HuH-7.5 (cell line): ENCODE results near the gene REN.

Source experiments
- DNase-seq: peaks from one replicate; pipeline ENCODE4 v3.0.0; 2011; ENCODE audit warnings: low spot score

The REN gene

DNA sequence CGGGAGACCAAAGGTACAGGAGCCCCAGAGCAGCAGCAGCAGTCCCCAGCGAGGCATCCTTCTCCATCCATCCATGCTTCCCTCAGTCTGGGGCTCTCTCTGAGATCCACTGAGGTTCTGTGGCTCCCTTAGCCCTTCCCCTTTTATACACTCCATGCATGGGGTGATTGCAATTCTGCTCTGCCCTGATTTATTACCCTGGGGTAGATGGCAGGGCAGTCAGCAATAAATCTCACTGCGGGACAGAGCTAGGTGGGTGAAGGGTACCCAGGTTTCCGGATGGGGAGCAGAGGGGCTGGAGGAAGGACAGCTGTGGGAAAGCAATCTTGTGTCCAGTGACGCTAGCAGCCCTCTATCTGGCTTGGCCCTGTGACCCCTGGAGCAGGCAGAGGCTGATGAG lies at the start of gene REN:
Gene REN (minus strand): TSS at position 119 of the 400 bp plus-strand sequence. CDS start 44 bp downstream, at position 75.
- no peak for DNase-seq

DNA sequence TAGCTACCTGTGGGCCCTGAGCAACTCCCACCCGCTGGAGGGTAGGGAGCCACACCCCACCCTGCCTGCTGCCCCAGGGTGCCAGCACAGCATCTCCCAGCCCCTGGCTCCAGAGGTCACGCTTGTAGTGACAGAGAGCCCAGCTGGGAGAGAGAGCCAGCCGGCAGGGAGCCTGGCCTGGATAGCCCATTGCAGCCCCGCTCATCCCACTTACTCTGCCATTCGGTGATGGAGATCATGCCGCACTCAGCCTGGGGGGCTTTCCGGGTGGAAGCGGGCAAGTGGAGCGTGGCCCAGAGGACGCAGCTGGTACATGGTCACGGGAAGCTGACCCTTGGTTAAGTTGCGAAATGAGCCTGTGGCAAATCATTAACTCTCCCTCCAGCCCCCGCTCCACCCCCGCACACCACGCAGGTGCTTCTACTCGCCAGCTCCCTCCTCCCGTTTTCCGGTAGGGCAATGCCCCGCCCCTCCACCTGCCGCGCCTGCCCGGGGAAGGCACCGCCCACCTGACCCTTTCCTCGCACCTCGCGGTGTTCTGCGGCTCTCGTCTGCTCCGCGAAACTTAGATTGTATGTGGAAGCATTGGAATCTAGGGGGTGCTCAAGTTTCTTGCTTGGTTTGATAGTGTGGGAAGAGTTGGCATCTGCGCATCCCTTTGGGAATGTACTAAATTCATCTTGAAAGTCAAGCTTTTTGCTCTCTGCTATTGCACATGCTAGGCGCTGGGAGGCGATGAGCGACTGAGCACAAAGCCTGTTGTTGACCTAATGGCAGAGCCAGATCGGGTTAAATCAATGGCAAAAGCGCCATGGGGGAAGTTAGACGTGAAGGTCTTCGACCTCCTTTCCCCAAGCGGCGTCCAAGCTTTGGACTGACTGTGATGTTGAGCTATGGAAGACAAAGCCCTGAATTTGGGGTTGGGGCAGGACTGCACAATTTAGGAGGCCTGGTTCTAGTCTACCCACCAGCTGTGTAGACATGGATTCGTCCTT lies 47.8 kb upstream of the REN start, which contains the start of gene GOLT1A:
Gene GOLT1A (minus strand): TSS at position 321 of the 995 bp plus-strand sequence. CDS start 82 bp downstream, at position 239.
- DNase-seq, result peak; percentile 82

DNA sequence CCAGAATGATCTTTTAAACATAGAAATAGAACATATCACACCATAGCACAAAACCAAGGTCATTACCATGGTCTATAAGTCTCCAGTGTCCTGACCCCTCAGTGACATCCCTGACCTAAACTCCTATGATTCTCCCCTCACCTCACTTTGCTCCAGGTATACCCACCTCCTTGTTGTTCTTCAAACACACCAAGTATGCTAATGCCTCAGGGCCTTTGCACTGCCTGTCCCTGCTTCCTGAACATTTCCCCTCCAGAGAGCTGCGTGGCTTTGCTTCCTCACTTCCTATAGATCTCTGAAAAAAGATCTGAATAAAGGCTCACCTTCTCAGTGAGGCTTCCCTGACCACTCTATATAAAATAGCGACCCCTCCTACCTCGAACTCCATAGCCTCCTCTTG lies 46.6 kb upstream of the REN start:
- DNase-seq, result no peak

DNA sequence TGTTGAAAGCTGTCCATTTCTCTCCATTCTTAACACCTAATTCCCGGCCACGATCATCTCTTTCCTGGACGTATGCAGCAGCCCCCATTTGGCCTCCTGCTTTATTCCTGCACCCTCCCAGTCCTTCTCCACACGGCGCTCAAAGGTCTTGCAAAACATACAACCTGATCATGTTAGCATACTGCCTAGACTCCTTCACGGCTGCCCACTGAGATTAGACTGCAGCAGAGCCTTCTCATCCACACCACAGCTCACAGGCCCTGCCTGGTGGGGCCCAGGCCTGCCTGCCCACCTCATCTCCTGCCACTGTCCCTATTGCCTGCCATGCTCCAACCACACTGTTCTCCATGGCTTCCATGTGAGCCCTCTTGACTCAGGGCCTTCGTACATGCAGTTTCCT lies 44.9 kb upstream of the REN start:
- DNase-seq, result no peak

DNA sequence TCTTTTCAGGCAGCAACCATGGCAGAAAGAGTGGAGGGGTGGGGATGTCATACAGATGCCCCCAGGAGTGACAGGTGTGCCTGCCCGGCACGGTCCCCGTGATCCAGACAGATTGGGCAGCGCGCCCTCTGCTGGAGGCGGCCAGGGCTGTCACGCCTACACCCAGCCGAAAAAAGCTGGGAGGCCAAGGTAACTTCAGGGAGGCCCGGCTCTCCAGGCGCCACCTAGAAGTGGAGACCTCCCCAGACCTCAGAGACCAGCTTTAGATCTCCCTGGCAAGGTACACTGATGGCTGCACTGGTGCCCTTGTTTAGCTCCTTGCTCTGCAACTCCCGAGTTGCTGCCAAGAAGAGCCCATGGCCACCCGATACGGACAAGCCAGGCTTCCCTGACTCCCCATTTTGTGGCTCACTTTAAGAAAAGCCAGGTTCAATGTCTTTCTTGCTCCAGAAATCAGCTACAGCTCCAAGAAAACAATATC lies 41.0 kb upstream of the REN start:
- DNase-seq, result peak; percentile 75

DNA sequence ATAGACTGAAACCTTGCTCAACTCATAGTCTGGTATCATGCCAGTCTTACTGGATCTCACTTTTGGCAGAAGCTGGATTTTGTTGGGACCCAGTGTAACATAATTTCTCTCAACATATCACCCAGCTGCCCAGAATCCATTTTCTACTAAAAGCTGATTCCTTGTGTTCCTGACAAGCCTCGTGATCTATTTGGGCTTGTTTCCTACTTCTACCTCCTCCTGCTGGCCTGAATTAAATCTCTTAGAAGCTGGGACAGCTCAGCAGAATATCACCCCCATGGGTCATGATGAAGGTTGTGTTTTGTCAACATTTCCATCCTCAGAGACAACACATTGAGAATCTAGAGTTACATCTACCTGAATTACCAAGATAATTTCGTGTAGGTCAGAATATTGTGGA lies 40.0 kb upstream of the REN start:
- no peak for DNase-seq

DNA sequence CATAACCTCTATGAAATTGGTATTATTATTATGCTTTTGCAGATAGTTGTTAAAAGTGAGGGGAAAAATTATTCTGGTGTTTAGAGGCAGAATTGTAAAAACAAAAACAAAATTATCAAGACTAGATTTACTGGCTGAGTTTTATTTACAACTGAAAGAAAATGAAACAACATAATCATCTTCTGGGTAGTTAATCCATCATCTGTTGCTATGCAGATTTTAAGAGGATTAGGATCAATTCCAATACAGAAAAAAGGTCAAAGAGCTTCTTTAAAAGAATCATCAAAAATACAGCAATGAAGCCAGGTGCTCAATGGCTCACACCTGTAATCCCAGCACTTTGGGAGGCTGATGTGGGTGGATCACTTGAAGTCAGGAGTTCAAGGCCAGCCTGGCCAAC lies 39.3 kb upstream of the REN start:
- no peak for DNase-seq

DNA sequence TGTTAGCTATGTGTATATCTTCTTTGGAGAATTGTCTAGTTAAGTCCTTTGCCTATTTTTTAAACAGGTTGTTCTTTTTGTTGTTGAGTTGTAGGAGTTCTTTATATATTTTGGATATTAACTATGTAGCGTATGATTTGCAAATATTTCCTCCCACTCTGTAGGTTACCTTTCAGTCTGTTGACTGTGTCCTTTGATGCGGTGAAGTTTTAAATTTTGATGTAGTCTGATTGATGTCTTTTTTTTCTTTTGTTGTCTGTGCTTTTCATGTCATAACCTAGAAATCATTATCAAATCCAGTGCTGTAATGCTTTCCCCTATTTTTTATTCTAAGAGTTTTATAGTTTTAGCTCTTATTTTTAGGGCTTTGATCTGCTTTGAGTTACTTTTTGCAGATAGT lies 38.8 kb upstream of the REN start:
- no peak for DNase-seq

DNA sequence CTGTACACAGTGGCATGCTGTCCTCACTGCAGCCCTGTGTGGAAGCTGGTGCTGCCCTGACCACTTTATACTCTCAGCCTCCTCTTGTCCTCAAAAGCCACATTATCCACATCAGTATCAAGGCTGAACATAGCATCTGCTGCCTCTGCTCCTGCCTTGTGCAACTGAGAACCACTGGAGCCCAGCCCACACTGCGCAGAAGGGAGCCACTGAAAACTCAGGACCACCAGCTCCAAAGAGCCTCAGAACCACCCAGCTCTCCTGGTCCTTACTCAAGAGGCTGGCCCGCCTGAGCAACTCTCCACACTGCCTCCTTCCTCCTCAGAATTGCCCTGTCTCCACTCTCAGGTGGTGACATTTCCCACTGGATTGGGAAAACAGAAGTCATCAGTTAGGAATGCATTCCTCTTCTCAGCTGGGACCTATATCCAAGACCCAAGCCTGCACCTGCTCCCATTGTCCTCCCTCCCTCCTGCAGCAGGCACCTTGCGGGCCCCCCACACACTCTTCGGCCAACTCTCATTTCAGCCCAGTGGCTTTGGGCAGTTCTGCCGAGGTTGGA lies 37.1 kb upstream of the REN start:
- no peak for DNase-seq

DNA sequence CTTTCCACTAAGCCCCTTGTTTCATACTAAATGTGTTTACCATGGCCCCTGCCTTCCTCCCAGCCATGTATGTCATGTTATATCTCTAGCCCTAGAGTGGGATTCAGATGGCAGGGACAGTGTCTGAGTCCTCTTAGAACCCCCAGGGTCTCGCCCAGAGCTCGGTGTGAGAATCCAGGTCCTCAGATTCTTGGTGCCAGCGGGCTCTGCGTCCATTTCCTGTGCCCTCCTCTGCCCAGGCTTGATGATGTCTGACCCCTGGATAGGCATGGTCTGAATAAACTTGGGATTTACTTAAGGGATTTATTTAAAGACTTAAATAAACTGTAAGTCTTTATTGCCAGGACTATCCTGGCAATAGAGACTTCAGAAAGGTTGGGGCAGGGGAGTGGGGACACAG lies 36.3 kb upstream of the REN start:
- no peak for DNase-seq

DNA sequence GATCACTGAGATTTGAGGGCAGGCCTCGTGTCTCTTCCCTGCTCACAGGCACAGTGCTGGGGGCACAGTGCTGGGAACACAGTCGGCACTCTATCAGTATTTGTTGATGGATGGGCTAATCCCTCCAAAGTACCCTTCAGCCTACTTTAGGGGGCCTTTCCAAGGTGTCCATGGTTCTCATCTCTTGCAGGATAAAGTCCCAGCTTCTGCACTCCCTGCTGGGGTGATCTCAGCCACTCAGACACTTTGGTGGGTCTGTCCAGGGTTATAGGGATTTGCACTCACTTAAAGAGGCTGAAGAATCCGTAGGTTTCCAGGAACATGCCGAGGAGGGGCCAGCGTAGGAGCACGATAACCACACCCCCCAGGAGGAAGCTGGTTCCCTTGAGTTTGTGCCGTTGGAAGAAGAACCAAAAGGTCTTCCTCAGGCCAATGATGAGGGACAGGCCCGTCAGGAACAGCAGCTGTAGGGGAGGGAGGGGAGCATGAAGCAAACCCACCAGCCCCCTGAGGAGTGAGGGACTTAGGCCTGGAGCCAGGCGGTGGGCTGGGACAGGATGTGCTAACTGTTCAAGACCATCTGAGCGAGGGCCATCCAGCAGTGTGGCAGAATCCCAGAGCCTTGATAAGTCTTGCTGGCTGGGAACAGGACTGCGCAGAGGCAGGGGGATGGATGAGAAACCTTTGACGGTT lies 35.4 kb upstream of the REN start:
- no peak for DNase-seq

DNA sequence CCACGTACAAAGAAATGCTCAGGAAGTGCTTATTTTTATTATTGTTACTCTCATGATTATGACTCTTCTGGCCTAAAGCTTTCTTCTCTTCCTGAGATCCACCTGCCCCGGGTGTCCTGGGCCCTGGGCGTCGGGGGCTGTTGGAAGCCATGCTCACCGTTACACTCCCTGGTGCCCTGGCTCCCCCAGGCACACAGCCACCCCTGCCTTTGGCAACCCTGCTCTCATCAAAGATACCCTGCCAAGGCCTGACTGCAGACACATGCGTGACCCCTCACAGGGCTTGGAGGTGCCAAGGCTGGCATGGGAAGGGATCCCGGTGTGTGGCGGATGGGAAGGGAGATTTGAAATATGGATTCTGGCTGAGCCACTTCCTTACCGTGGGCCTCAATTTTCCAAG lies 33.4 kb upstream of the REN start:
- DNase-seq, result no peak

DNA sequence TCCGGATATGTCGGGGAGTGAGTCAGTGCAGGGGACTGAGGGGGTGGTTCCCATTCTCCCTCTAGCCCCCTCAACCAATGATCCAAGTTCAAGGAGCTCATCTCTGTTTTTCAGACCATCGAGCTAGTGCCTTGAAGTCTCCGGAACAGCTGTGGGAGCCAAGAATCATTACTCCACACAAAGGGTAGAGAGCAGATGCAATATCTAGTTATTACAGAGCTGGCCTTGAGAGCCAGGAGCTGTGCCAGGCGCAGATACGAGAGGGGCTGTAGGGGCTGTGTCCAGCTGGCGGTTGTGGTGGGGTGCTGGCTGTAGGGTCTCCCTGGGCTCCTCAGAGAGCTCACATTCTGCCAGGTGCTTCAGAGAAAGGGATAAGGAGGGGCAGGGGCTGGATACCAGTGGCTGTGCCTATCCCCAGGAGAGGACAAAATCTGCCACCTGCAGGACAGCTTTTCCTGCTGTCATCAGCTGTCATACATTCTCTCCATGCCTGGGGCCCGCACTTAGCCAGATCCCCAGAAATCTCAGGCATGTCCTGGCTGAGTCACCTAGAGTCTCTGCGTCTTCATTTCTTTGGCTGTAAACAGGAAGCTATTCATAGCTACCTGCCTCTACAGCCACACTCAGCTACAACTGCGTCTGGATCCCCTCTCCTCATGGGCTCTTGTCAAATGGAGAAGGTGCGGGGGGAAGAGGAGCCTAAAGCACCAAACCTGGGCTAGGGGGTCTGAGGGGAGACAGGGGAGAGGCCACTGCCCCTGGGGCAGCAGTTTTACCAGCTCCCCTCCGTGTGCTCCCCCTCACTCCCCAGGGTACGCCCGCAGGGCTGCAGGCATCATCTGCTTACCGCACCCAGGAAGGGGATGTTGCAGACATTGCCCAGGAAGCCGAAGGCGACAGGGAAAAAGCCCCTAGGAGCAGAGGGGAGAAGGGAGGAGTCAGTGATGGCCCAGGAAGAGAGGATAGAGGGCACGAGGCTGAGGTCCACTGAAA lies 32.5 kb upstream of the REN start:
- DNase-seq, result no peak

DNA sequence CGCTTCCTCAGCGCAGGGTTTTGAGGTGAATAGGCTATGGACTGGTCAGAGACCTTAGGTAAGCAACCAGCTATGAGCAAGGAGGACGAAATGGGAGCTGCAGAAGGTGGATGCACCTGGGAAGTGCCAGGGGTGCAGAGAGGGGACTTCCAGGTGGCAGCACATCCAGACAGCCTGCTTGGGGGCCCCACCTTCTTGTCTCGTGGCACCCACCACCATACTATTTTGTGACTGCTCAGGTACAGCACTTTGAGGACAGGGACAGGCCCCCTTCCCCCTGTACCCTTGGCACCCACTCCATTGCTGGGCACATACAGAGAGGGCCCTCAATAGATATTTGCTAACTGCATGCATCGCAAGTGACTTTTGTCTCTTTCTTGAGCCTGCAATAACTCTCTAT lies 30.9 kb upstream of the REN start:
- DNase-seq, result no peak

DNA sequence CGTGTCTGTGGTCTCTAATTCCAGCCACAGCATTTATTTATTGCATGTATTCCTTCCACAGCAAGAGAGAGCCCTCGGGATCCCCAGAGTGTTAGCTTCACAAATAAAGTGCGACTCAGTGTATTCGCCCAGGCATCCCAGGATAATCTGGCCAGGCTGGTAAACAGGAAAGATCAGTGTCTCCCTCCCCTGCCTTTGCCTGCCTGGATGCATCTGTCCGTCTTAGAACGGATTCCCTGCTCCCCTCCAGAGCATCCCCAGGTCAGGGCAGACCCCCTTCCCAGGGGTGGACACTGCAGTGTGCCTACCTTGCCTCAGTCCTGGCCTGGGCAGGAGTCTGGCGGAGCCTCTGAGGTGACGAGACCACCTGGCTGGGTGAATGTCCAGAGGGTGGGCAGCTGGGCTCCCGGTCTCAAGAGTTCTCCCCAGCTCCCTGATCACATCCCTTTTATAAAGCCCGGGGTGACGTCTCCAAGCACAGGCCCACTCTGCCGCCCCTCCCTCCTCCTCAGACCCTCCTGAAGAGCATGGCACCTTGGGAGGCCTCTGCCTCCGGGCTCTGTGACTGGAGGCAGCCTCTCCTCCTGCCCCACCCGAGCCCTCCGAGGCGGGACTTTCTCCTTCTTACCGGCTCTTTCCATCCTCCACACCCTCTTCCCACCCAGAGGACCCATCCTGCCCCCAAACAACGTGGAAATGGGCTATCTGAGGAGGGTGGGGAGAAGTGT lies 30.1 kb upstream of the REN start, which contains the start of gene KISS1:
Gene KISS1 (minus strand): TSS at position 424 of the 728 bp plus-strand sequence. CDS start 3,615 bp downstream, outside the sequence.
- DNase-seq, result no peak

DNA sequence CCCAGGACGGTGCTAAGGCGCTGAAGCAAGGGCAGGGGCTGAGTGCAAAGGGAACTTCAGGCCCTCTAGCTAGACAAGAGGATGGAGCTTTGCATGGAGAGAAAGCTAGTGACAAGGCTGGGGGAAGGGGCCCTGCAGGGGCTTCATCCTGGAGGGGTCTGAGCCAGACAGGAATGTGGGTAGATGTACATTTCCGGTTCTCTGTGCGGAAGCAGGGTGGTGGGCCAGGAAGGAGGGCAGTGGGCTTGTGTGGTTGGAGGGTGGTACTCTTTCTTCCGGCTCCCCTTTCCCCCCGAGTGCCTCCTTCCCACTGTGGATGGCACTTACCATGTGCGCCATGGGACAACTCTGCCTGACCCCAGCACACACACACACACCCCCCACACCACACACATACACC lies 28.6 kb upstream of the REN start:
- no peak for DNase-seq

DNA sequence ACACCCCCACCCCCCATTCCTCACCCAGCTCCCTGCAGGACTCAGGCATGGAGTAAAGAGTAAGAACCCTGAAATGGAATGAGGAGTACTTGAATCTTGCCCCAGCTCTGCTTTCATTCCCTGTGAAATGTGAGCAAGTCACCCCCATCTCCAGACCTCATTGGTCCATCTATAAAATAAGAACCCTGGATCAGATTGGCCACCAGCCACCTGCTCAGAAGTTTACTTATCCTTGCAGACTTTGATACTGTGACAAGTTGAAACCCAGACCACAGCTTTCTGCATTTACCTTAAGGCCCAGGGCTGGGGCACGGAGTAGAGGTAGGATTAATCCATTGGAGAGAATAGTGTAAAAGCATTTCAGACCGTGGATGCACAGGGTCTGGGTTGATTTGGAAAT lies 27.9 kb upstream of the REN start:
- no peak for DNase-seq

DNA sequence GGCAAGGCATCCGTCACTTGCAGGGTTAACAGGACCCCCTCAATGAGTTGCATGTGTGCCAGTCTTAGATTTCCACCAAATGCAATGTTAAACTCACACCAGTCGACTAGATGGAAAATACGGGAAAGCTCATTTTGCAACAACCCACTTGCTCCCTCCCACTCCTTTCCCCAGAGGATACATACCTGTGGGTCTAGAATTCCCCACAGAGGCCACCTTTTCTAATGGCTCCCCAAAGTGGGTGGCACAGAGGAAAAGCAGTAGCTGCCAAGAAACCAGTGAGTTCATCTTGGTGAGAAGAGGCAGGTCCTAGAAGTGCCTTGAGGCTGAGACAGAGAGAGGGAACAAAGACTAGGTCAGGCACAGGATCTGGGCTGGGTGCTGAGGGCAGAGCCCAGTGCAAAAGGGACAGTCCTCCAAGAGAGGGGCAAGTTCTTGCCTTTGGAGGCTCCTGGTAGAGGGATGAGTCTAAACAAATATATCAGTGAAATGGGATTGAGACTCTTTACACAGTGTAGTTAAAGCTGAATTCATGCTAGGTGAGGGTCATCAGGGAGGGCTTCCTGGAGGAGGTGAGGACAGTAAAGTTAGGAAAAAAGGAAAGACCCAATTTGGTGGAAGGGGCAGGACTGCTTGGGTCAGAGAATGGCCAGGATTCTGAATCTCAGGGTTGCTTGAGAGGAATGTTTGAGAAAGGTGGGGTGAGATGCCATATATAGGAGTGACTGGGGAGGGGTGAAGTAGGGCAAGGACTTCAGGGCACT lies 26.6 kb upstream of the REN start:
- no peak for DNase-seq

DNA sequence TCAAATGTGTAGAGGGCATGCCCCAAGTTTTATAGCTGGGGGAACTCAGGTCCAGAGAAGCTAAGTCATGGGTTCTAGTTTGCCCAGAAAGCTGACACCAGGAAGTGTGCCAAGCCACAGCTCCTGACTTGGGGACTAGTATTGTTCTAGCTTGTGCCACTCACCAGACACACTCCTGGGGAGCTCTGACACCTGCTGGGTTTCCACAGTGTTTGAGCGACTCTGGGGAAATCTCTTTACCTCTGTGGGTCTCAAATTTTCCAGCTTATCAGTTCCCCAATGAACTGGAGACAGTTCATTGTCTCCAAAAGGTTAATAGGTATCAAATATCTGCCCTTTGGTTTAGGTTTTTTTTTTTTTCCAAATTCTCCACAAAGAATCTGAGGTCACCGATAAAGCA lies 25.9 kb upstream of the REN start:
- DNase-seq, result no peak

DNA sequence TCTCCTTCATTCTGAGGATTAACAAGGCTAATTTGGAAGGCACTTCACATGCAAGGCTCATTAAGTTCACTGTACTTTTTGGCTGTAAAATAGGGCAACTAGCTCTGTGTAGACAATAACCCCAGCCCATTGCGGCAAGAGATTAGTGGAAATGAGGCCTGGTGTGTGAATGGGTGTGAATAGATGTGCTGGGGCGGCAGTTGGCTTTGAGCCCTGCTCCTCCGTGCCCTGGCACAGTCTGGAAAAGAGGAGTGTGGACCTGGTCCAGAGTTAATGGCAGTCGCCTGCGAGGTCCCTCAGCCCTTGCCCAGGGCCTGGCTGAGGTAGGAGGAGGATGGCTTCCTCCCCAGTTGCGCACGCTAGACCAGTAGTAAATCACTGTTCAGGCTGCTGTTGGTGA lies 25.3 kb upstream of the REN start:
- DNase-seq, result no peak
